Panc1 (cell line): ENCODE measurements around the gene HSBP1. TPM values are rescaled to one million over a fixed set of nuclear protein-coding genes. Genes with fewer than 3 reads are reported as not detected.

Experiments
- ATAC-seq: fragments of 200-7000 bp; cut with Tn5 transposase; 2 replicates; pipeline ENCODE4 v1.9.1; 2020; ENCODE audit warnings: mild to moderate bottlenecking, moderate library complexity
- BruUV-seq: library from RNA; stranded (reverse); fragments of 400-500 nt; replicated peaks from 2 replicates; lab custom pipeline; 2021; lab: Mats Ljungman, UMichigan
- CTCF ChIA-PET: fragments of 300-600 bp; sonication (Branson Sonifier 250); formaldehyde crosslinking; loops from one replicate; lab custom pipeline; 2022; ENCODE audit warnings: antibody characterized with exemption; lab: Charles Lee
- POLR2A ChIA-PET: fragments of 300-600 bp; sonication (Branson Sonifier 250); formaldehyde crosslinking; loops from one replicate; lab custom pipeline; 2022; ENCODE audit warnings: antibody characterized with exemption; lab: Charles Lee
- DNase-seq: peaks from one replicate; pipeline ENCODE4 v3.0.0-alpha.2; 2010; ENCODE audit warnings: low read depth, low spot score
- H3K27ac ChIP-seq: 2 replicates; pipeline ENCODE4 v1.5.1; 2011; ENCODE audit warnings: mild to moderate bottlenecking, low read length, inconsistent platforms
- H3K27me3 ChIP-seq: fragments of 200-500 bp; sonication (Bioruptor generic); 2 replicates; pipeline ENCODE4 v1.6.0; 2014; ENCODE audit warnings: low read length, inconsistent platforms; ENCODE audit not compliant: control insufficient read depth, insufficient read depth
- H3K36me3 ChIP-seq: fragments of 200-500 bp; sonication (Bioruptor generic); 2 replicates; pipeline ENCODE4 v1.5.1; 2014; ENCODE audit warnings: inconsistent platforms, mild to moderate bottlenecking, low read length, moderate library complexity; ENCODE audit not compliant: control insufficient read depth, insufficient read depth
- H3K4me1 ChIP-seq: 2 replicates; pipeline ENCODE4 v1.5.1; 2011; ENCODE audit warnings: inconsistent platforms, mild to moderate bottlenecking, low read length, moderate library complexity; ENCODE audit not compliant: control insufficient read depth, insufficient read depth
- H3K4me3 ChIP-seq, 2 experiments: 2 replicates each; pipeline ENCODE4 v1.5.1; 2011 to 2012; ENCODE audit warnings: low read depth in 2 of 2, low read length in 2 of 2, mild to moderate bottlenecking in 2 of 2, inconsistent platforms in 1 of 2, moderate library complexity in 1 of 2
- H3K9me3 ChIP-seq: fragments of 200-500 bp; sonication (Bioruptor generic); 2 replicates; pipeline ENCODE4 v1.5.1; 2014; ENCODE audit warnings: low read depth, mild to moderate bottlenecking, inconsistent platforms, low read length, moderate library complexity; ENCODE audit not compliant: control insufficient read depth, insufficient read depth
- POLR2AphosphoS5 ChIP-seq: IDR thresholded peaks from 2 replicates; pipeline ENCODE4 v1.6.1; 2012; ENCODE audit warnings: mild to moderate bottlenecking, low read depth, low read length, moderate library complexity
- REST ChIP-seq, 2 experiments: IDR thresholded peaks; 2 replicates each; pipeline ENCODE4 v1.6.1; 2011 to 2012; ENCODE audit warnings: low read depth in 2 of 2, control low read depth in 1 of 2, low read length in 1 of 2, mild to moderate bottlenecking in 1 of 2, moderate library complexity in 1 of 2; ENCODE audit not compliant: insufficient read depth in 1 of 2
- SIN3A ChIP-seq: IDR thresholded peaks from 2 replicates; pipeline ENCODE4 v1.6.1; 2012; ENCODE audit warnings: low read depth, mild to moderate bottlenecking, low read length, moderate library complexity, borderline replicate concordance; ENCODE audit not compliant: insufficient read depth
- TCF7L2 ChIP-seq: IDR thresholded peaks from 2 replicates; pipeline ENCODE4 v1.6.1; 2011; ENCODE audit warnings: mild to moderate bottlenecking, low read depth, low read length, inconsistent platforms
- in situ Hi-C: cut with HindIII; loops from 2 replicates; pipeline ENCODE4 v1.10.0; 2016; ENCODE audit warnings: low sequenced_read_pairs, low pct_unique_long_range_greater_than_20kb
- intact Hi-C: fragments of 100-400 bp; cut with micrococcal nuclease; formaldehyde crosslinking; loops from one replicate; pipeline ENCODE4 v1.10.0; 2022; ENCODE audit not compliant: unreplicated experiment
- total RNA-seq: library from RNA; stranded (reverse); gene quantifications from one replicate; pipeline ENCODE4 v1.2.1, GENCODE V29; 2021; ENCODE audit not compliant: unreplicated experiment
- TF ChIP-seq, protein P1 (sequence below): fragments of 450-650 bp; IDR thresholded peaks from 2 replicates; pipeline ENCODE4 v1.5.1; 2017; ENCODE audit warnings: mild to moderate bottlenecking

The HSBP1 gene
- total RNA-seq, 1 experiment from 2014 or later, result 117 TPM

GRCh38 chr16:83789642-83790401 lies 18.0 kb upstream of the HSBP1 start:
- Histone ChIP-seq H3K27me3 (no peaks in the 10 kb centered on the region), H3K9me3 (no peaks in the 10 kb centered on the region), H3K36me3 (no peaks in the 10 kb centered on the region), H3K27ac (no peak overlapping the region), H3K4me1 (no peaks in the 10 kb centered on the region), H3K4me3 (no peak overlapping the region)
- ChIA-PET POLR2A (no interaction called here), CTCF (no interaction called here)
- TF ChIP-seq POLR2AphosphoS5 (no peak), TCF7L2 (no peak), SIN3A (no peak), REST (IDR thresholded peaks at IDR 0.05; ENCODE audit: insufficient read depth in 1 of 2, low read depth in 2 of 2, low read length in 1 of 2) (no peak)
- TF ChIP-seq, protein P1, sequence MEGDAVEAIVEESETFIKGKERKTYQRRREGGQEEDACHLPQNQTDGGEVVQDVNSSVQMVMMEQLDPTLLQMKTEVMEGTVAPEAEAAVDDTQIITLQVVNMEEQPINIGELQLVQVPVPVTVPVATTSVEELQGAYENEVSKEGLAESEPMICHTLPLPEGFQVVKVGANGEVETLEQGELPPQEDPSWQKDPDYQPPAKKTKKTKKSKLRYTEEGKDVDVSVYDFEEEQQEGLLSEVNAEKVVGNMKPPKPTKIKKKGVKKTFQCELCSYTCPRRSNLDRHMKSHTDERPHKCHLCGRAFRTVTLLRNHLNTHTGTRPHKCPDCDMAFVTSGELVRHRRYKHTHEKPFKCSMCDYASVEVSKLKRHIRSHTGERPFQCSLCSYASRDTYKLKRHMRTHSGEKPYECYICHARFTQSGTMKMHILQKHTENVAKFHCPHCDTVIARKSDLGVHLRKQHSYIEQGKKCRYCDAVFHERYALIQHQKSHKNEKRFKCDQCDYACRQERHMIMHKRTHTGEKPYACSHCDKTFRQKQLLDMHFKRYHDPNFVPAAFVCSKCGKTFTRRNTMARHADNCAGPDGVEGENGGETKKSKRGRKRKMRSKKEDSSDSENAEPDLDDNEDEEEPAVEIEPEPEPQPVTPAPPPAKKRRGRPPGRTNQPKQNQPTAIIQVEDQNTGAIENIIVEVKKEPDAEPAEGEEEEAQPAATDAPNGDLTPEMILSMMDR, result no peak
- ATAC-seq, result no peak
- BruUV-seq, result no TSS peak
- in situ Hi-C loops (no loop called here), intact Hi-C loops (no loop called here)
- DNase-seq, result no peak

DNA sequence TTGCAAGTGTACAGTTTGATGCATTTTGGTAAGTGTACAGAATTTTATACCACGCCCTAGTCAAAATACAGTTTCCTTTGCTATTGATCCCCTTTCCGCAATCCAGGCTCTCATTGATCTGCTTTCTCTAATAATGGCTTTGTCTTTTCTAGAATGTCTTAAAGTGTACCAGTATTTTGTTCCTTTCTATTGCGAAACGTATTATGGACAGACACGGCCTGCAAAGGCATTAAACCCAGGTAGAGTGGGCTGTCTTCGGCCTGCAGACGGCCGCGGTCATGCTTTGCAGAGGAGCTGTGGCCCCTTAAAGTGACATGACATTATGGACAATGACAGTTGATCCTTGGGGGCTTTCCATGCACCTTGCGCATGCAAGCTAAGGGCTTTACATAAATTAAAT lies 15.9 kb upstream of the HSBP1 start:
- no peak for TF ChIP-seq REST (IDR thresholded peaks at IDR 0.05; ENCODE audit: insufficient read depth in 1 of 2, low read depth in 2 of 2, low read length in 1 of 2)
- no peak for TF ChIP-seq POLR2AphosphoS5
- TF ChIP-seq SIN3A, result no peak
- TF ChIP-seq, protein P1, result no peak
- TF ChIP-seq TCF7L2, result no peak
- POLR2A ChIA-PET, result no interaction called here
- H3K27me3 ChIP-seq, result no peaks in the 10 kb centered on the region
- no peak for DNase-seq
- intact Hi-C loops, result no loop called here
- no peak for ATAC-seq
- H3K36me3 ChIP-seq, result no peaks in the 10 kb centered on the region
- BruUV-seq, result no TSS peak
- H3K4me3 ChIP-seq, result no peak overlapping the region
- H3K4me1 ChIP-seq, result no peaks in the 10 kb centered on the region
- CTCF ChIA-PET, result no interaction called here
- no peaks in the 10 kb centered on the region for H3K9me3 ChIP-seq
- no peak overlapping the region for H3K27ac ChIP-seq
- in situ Hi-C loops, result no loop called here
